Kidney (tissue), 14 donors: ENCODE data around the gene SMIM17. TPM values are rescaled to one million over a fixed set of nuclear protein-coding genes. Genes with fewer than 3 reads are reported as not detected.

Source experiments
- DNase-seq, 5 donors: peaks; one replicate each; pipeline ENCODE4 v3.0.0-alpha.2; 2013 to 2020
- FAIRE-seq: peaks from 2 replicates; lab custom pipeline; 2012; peaks lifted over from hg19 to GRCh38; lab: Jason Lieb, UNC
- H3K27ac ChIP-seq, 2 donors: one replicate each; pipeline ENCODE4 v1.7.0; 2013; ENCODE audit warnings: low read depth in 2 of 2, low read length in 2 of 2, inconsistent platforms in 1 of 2
- H3K27me3 ChIP-seq: one replicate; pipeline ENCODE4 v1.7.1; 2013; ENCODE audit warnings: low read length, inconsistent platforms; ENCODE audit not compliant: control insufficient read depth, insufficient read depth
- H3K36me3 ChIP-seq, 3 donors: one replicate each; pipeline versions ENCODE4 v1.7.0 to v1.7.1; 2013; ENCODE audit warnings: low read length in 3 of 3, control low read depth in 1 of 3, inconsistent platforms in 1 of 3; ENCODE audit not compliant: insufficient read depth in 3 of 3, control insufficient read depth in 2 of 3
- H3K4me1 ChIP-seq, 3 donors: one replicate each; pipeline versions ENCODE4 v1.7.0 to v1.7.1; 2013; ENCODE audit warnings: low read length in 3 of 3, inconsistent platforms in 1 of 3, low read depth in 1 of 3; ENCODE audit not compliant: control insufficient read depth in 2 of 3, insufficient read depth in 2 of 3
- H3K4me3 ChIP-seq, 3 donors: one replicate each; pipeline versions ENCODE4 v1.7.0 to v1.8.1; 2013; ENCODE audit warnings: low read length in 3 of 3, control low read depth in 1 of 3, inconsistent platforms in 1 of 3
- H3K9ac ChIP-seq, 3 donors: one replicate each; pipeline versions ENCODE4 v1.7.0 to v1.7.1; 2013; ENCODE audit warnings: low read length in 3 of 3, control low read depth in 1 of 3, inconsistent platforms in 1 of 3
- H3K9me3 ChIP-seq, 3 donors: one replicate each; pipeline versions ENCODE4 v1.7.0 to v1.7.1; 2013; ENCODE audit warnings: low read length in 3 of 3, control low read depth in 1 of 3, inconsistent platforms in 1 of 3; ENCODE audit not compliant: control insufficient read depth in 2 of 3, insufficient read depth in 1 of 3
- intact Hi-C: fragments of 100-400 bp; cut with DNase I; formaldehyde crosslinking; loops from one replicate; pipeline ENCODE4 v1.11.1; 2022
- polyA plus RNA-seq: library from polyadenylated mRNA; stranded (reverse); fragments of 350-450 nt; fragmentation: Illumina TruSeq; extraction: RNeasy Lipid Tissue Mini Kit (QIAGEN cat#74804); gene quantifications from one replicate; pipeline ENCODE4 v1.2.3, GENCODE V29; 2014; ENCODE audit warnings: low read depth, low replicate concordance; ENCODE audit not compliant: insufficient read depth
- total RNA-seq: library from RNA; stranded (reverse); fragmentation: NEBNext Ultra II Directional; extraction: Animal tissue kit (Norgen Biotek cat#: 25700); gene quantifications from one replicate; pipeline ENCODE4 v1.2.1, GENCODE V29; 2021
- TF ChIP-seq, protein P1 (sequence below): IDR thresholded peaks from 3 replicates; pipeline ENCODE4 v1.5.1; 2012; ENCODE audit warnings: mild to moderate bottlenecking, moderate library complexity, borderline replicate concordance; ENCODE audit not compliant: insufficient read depth; ENCODE audit errors: extremely low read depth
- donor health status: control.
- donor health status: control.
- donor health status: control.
- donor health status: control.
- donor health status: control.
- donor health status: DM: yes; HTN: yes; CAD: no.
- donor health status: Normal renal cell carcinoma (clear cell type).

The SMIM17 gene
- total and polyA plus RNA-seq, 2 donors from 2014 or later = 0.47 TPM; not detected in 1

DNA sequence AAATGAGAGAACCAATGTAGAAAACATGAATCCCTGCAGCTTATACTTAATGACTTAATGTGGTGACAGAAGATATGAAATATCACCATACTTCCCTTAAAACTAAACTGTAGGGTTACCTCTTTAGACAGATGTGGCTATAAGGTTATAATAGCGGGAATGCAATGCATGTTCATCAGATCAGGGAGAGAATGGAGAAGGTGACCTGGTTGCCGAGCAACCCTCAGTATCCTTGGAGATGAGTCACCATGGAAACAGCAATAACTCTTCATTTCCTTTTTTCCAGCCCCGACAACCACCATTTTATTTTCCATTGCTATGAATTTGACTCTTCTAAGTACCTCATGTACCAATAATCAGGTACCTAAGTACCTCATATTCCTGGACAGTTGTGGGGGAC, 56.6 kb downstream of the SMIM17 start:
- FAIRE-seq = no peak
- Histone ChIP-seq H3K9ac (no peak overlapping the region), H3K4me1 (no peaks in the 10 kb centered on the region), H3K9me3 (peaks cover 0 to 4% (median 0%) of the 10 kb centered on the region in 3 donors), H3K36me3 (no peaks in the 10 kb centered on the region), H3K27me3 (no peaks in the 10 kb centered on the region), H3K27ac (no peak overlapping the region), H3K4me3 (no peak overlapping the region)
- TF ChIP-seq, protein P1, sequence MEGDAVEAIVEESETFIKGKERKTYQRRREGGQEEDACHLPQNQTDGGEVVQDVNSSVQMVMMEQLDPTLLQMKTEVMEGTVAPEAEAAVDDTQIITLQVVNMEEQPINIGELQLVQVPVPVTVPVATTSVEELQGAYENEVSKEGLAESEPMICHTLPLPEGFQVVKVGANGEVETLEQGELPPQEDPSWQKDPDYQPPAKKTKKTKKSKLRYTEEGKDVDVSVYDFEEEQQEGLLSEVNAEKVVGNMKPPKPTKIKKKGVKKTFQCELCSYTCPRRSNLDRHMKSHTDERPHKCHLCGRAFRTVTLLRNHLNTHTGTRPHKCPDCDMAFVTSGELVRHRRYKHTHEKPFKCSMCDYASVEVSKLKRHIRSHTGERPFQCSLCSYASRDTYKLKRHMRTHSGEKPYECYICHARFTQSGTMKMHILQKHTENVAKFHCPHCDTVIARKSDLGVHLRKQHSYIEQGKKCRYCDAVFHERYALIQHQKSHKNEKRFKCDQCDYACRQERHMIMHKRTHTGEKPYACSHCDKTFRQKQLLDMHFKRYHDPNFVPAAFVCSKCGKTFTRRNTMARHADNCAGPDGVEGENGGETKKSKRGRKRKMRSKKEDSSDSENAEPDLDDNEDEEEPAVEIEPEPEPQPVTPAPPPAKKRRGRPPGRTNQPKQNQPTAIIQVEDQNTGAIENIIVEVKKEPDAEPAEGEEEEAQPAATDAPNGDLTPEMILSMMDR = no peak
- no peak for DNase-seq
- intact Hi-C loops = no loop called here

DNA sequence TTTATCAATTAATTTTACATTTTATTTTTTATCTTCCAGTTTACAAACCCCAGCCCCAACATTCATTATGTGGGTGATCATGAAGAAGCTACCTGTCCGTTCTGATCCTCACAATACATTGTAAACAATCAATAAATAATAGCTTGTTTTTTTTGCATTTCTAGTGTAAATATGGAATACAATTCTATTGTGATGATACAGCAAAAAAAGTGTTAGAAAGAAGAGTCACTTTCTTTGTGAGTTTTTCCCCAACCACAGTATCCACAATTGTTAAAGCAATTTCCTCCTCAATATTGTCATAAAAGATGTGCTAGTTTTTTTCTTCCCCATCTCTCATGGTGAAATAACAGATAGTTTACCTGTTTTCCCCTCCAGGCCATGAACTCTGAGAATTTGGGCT, 58.9 kb downstream of the SMIM17 start:
- Histone ChIP-seq H3K27ac (no peak overlapping the region), H3K9ac (no peak overlapping the region), H3K36me3 (no peaks in the 10 kb centered on the region), H3K4me3 (no peak overlapping the region), H3K4me1 (no peaks in the 10 kb centered on the region), H3K9me3 (peaks cover 0 to 6% (median 0%) of the 10 kb centered on the region in 3 donors), H3K27me3 (no peaks in the 10 kb centered on the region)
- TF ChIP-seq, protein P1 = no peak
- FAIRE-seq (no peak), DNase-seq (no peak)
- intact Hi-C loops = no loop called here

DNA sequence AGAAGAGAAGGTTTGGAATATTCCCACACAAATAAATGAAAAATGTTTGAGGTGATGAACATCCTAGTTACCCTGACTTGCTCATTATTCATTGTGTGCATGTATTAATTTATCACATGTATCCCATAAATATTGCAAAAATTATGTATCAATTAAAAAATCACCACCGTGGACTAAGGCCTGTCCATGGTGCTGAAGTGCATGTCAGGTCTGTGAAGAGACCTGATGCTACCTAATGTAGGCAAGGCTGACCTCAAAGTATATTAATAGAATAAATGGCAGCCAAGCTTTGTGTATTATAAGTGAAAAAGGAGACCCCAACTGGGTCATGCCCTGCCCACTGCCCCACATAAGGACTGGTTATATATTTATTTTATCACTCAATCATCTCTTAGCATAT, 63.0 kb downstream of the SMIM17 start:
- TF ChIP-seq, protein P1 = no peak
- Histone ChIP-seq H3K9me3 (peaks cover 0 to 6% (median 0%) of the 10 kb centered on the region in 3 donors), H3K36me3 (no peaks in the 10 kb centered on the region), H3K9ac (no peak overlapping the region), H3K4me1 (no peaks in the 10 kb centered on the region), H3K27me3 (no peaks in the 10 kb centered on the region), H3K4me3 (no peak overlapping the region), H3K27ac (no peak overlapping the region)
- FAIRE-seq (no peak), DNase-seq (no peak)
- intact Hi-C loops = no loop called here

Other genes starting within 250 kb of the SMIM17 start
- gene ZNF582, start 249.6 kb upstream of the SMIM17 start, total RNA-seq = 5.0 TPM
- 3.8 TPM for gene ZNF582, start 249.6 kb upstream of the SMIM17 start, polyA plus RNA-seq
- gene ZNF583, start 238.8 kb upstream of the SMIM17 start, total RNA-seq = 7.2 TPM
- gene ZNF583, start 238.8 kb upstream of the SMIM17 start, polyA plus RNA-seq = 2.5 TPM
- 8.5 TPM for gene ZNF667, start 165.8 kb upstream of the SMIM17 start, total RNA-seq
- 2.9 TPM for gene ZNF667, start 165.8 kb upstream of the SMIM17 start, polyA plus RNA-seq
- 9.3 TPM for gene ZNF471, start 135.3 kb upstream of the SMIM17 start, total RNA-seq
- gene ZNF471, start 135.3 kb upstream of the SMIM17 start, polyA plus RNA-seq = 2.6 TPM
- gene ZFP28, start 104.2 kb upstream of the SMIM17 start, total RNA-seq = 11.6 TPM
- gene ZFP28, start 104.2 kb upstream of the SMIM17 start, polyA plus RNA-seq = 3.4 TPM
- 6.6 TPM for gene ZNF470, start 75.7 kb upstream of the SMIM17 start, total RNA-seq
- 5.1 TPM for gene ZNF470, start 75.7 kb upstream of the SMIM17 start, polyA plus RNA-seq
- gene ZNF71, start 47.9 kb upstream of the SMIM17 start, total RNA-seq = 7.6 TPM
- gene ZNF71, start 47.9 kb upstream of the SMIM17 start, polyA plus RNA-seq = 3.5 TPM
- gene ZNF835, start 28.6 kb downstream of the SMIM17 start, total RNA-seq = 5.3 TPM
- 1.7 TPM for gene ZNF835, start 28.6 kb downstream of the SMIM17 start, polyA plus RNA-seq
- 8.7 TPM for gene PEG3, start 197.6 kb downstream of the SMIM17 start, total RNA-seq
- gene PEG3, start 197.6 kb downstream of the SMIM17 start, polyA plus RNA-seq = 2.0 TPM
- 0.47 TPM for gene ZIM2, start 197.6 kb downstream of the SMIM17 start, total RNA-seq
- not detected for gene ZIM2, start 197.6 kb downstream of the SMIM17 start, polyA plus RNA-seq